ENCODE results near the gene RAB35. TPM values are rescaled to one million over a fixed set of nuclear protein-coding genes. Genes with fewer than 3 reads are reported as not detected.
"Not testable (repeated sequence)": the region's sequence is repeated elsewhere in the genome, so short reads cannot be mapped to it uniquely, and the experiment has no call there.

Gene RAB35
- total and polyA plus RNA-seq, 11 donors = 15.4 to 46.2 (median 26.4) TPM

DNA sequence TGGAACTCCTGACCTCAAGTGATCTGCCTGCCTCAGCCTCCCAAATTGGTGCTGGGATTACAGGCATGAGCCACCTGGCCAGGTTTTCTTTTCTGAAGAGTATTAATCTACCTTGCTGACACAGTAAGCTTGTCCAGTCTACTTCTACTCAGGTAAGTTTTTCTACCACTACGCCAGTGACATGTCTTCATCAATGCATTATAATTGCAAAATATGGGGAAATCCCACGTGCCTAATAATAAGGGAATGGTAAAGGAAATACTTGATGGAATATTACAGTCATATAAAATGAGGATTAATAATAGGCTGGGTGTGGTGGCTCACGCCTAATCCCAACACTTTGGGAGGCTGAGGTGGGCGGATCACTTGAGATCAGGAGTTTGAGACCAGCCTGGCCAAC is 62.3 kb downstream of the RAB35 start:
- Histone ChIP-seq H3K27ac (no peak overlapping the region), H3K9me3 (peaks cover 0 to 3% (median 0%) of the 10 kb centered on the region in 12 donors), H3K4me3 (no peak overlapping the region), H3K4me1 (no peaks in the 10 kb centered on the region), H3K27me3 (peaks cover 0 to 5% (median 0%) of the 10 kb centered on the region in 9 donors), H3K36me3 (no peaks in the 10 kb centered on the region)
- intact Hi-C loops (cut with DNase I) = no loop called here
- WGBS, 4 donors = 85 to 92% (median 90%) methylated on average over 4 of the region's 4 CpGs
- TF ChIP-seq, protein P1, sequence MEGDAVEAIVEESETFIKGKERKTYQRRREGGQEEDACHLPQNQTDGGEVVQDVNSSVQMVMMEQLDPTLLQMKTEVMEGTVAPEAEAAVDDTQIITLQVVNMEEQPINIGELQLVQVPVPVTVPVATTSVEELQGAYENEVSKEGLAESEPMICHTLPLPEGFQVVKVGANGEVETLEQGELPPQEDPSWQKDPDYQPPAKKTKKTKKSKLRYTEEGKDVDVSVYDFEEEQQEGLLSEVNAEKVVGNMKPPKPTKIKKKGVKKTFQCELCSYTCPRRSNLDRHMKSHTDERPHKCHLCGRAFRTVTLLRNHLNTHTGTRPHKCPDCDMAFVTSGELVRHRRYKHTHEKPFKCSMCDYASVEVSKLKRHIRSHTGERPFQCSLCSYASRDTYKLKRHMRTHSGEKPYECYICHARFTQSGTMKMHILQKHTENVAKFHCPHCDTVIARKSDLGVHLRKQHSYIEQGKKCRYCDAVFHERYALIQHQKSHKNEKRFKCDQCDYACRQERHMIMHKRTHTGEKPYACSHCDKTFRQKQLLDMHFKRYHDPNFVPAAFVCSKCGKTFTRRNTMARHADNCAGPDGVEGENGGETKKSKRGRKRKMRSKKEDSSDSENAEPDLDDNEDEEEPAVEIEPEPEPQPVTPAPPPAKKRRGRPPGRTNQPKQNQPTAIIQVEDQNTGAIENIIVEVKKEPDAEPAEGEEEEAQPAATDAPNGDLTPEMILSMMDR (IDR thresholded peaks at IDR 0.05) = no peak
- no peak for TF ChIP-seq POLR2A (IDR thresholded peaks at IDR 0.05)
- DNase-seq (no peak), ATAC-seq (no peak)

DNA sequence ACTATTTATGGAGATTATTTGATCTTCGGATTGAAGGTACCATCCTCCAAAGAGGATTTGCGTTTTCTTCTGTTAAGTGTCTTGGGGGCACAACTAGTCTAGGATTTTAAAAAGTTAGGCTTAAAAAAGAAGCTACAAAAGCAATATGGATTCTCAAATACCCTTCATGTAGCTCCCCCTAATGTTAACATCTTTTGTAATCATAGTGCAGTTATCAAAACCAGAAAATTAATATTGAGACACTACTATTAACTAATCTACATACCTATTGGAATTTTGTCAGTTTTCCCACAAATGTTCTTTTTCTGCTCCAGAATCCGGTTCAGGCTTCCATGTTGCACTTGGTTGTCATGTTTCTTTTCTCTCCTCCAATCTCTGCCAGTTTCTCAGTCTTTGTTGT is 65.0 kb downstream of the RAB35 start:
- no peak for DNase-seq
- no peaks in the 10 kb centered on the region for H3K4me1 ChIP-seq
- TF ChIP-seq POLR2A (IDR thresholded peaks at IDR 0.05) = no peak
- TF ChIP-seq, protein P1 (IDR thresholded peaks at IDR 0.05) = no peak
- H3K27me3 ChIP-seq = no peaks in the 10 kb centered on the region
- no peak for ATAC-seq
- H3K36me3 ChIP-seq = no peaks in the 10 kb centered on the region
- intact Hi-C loops (cut with DNase I) = no loop called here
- H3K27ac ChIP-seq = no peak overlapping the region
- WGBS, 4 donors = 85 to 94% (median 88%) methylated on average over 3 of the region's 3 CpGs
- H3K9me3 ChIP-seq = peaks cover 0 to 3% (median 0%) of the 10 kb centered on the region in 12 donors
- H3K4me3 ChIP-seq = no peak overlapping the region

DNA sequence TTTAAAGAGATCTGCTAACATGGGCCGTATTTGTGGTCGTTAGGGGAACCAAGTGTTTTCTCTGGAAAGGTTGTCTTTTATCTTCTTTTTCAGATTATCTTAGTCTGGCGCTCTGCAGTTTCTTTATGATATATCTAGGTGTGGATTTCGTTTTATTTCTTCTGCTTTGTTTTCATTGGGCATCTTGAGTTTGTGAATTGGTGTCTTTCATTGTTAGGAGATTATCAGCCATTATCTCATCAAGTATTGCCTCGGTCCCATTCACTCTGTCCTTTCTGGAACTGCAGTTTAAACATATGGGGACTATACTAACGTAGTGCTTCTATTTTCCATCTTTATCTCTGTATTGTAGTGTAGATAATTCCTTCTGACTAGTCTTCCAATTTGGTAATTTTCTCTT is 67.1 kb downstream of the RAB35 start:
- intact Hi-C loops (cut with DNase I) = no loop called here
- no peak for ATAC-seq
- Histone ChIP-seq H3K4me3 (no peak overlapping the region), H3K4me1 (no peaks in the 10 kb centered on the region), H3K27me3 (no peaks in the 10 kb centered on the region), H3K36me3 (no peaks in the 10 kb centered on the region), H3K27ac (no peak overlapping the region), H3K9me3 (peaks cover 0 to 3% (median 0%) of the 10 kb centered on the region in 12 donors)
- no peak for TF ChIP-seq POLR2A (IDR thresholded peaks at IDR 0.05)
- 64 to 73% (median 70%) methylated on average over 6 of the region's 6 CpGs for WGBS, 4 donors
- DNase-seq = no peak

DNA sequence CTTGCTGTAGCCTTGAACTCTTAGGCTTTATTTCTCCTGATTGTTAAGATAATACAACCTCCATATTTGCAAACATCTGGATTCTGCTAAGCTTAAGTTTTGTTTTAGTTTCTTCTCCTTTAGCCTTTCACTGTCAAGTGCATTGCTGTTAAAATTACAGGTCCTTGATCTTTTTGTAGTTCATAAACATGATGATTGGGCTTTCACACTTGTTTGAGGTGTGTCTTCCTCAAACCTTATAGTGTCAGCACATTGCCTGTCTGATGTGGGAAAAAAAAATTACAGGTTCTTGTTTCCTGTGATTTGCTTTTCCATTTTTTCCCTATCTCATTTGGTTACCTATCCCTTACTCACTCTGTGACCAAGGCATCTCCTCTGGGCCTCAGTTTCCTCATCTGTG is 68.3 kb downstream of the RAB35 start:
- ATAC-seq = no peak
- Histone ChIP-seq H3K36me3 (no peaks in the 10 kb centered on the region), H3K4me1 (no peaks in the 10 kb centered on the region), H3K27ac (no peak overlapping the region), H3K9me3 (peaks cover 0 to 3% (median 0%) of the 10 kb centered on the region in 12 donors), H3K27me3 (no peaks in the 10 kb centered on the region), H3K4me3 (no peak overlapping the region)
- TF ChIP-seq POLR2A (IDR thresholded peaks at IDR 0.05) = no peak
- TF ChIP-seq, protein P1 (IDR thresholded peaks at IDR 0.05) = no peak
- DNase-seq = no peak
- intact Hi-C loops (cut with DNase I) = no loop called here

DNA sequence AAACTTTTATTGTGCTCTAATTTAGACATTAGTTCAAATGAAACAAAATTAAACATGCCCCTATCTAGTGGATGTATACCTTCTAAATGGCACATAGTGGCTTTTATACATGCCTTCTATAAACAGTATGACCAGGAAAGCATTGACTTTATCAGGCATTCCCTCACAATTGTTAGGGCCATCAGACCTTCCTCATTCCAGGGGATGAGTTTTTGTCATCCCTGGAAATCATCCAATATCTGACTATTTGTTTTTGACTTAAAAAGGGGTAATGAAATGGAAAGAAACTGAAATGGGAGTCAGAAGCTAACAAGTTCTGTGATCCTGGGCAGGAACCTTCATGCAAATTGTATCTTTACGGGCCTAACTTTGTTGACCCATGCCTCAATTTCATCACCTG is 69.5 kb downstream of the RAB35 start:
- no peak for ATAC-seq
- intact Hi-C loops (cut with DNase I) = no loop called here
- no peak for DNase-seq
- peaks cover 0 to 3% (median 0%) of the 10 kb centered on the region in 12 donors for H3K9me3 ChIP-seq
- H3K36me3 ChIP-seq = no peaks in the 10 kb centered on the region
- 90 to 100% (median 97%) methylated on average over 1 of the region's 1 CpG for WGBS, 4 donors
- no peak overlapping the region for H3K4me3 ChIP-seq
- peaks cover 0 to 1% (median 0%) of the 10 kb centered on the region in 9 donors for H3K27me3 ChIP-seq
- H3K4me1 ChIP-seq = no peaks in the 10 kb centered on the region
- no peak overlapping the region for H3K27ac ChIP-seq
- TF ChIP-seq, protein P1 (IDR thresholded peaks at IDR 0.05) = no peak
- TF ChIP-seq POLR2A (IDR thresholded peaks at IDR 0.05) = no peak

DNA sequence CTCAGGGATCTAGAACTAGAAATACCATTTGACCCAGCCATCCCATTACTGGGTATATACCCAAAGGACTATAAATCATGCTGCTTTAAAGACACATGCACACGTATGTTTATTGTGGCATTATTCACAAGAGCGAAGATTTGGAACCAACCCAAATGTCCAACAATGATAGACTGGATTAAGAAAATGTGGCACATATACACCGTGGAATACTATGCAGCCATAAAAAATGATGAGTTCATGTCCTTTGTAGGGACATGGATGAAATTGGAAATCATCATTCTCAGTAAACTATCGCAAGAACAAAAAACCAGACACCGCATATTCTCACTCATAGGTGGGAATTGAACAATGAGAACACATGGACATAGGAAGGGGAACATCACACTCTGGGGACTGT is 71.2 kb downstream of the RAB35 start:
- H3K27me3 ChIP-seq = peaks cover 0 to 14% (median 0%) of the 10 kb centered on the region in 9 donors
- 86 to 95% (median 92%) methylated on average over 3 to 5 of the region's 5 CpGs for WGBS, 4 donors
- H3K4me1 ChIP-seq; DNase-seq; H3K4me3 ChIP-seq; H3K9me3 ChIP-seq; H3K27ac ChIP-seq; ATAC-seq; H3K36me3 ChIP-seq; intact Hi-C loops (cut with DNase I): not testable (repeated sequence)
